NCI-H2227 treated with DMSO at 0.1 percent for 48 hours (cell line): ENCODE data around the gene RIPK4.
A peak's percentile ranks its signal among the peaks of the same experiment; 100 is the strongest.

Experiments used
- DNase-seq: peaks from one replicate; lab custom pipeline; 2025; lab: John Stamatoyannopoulos, UW

Gene RIPK4

DNA sequence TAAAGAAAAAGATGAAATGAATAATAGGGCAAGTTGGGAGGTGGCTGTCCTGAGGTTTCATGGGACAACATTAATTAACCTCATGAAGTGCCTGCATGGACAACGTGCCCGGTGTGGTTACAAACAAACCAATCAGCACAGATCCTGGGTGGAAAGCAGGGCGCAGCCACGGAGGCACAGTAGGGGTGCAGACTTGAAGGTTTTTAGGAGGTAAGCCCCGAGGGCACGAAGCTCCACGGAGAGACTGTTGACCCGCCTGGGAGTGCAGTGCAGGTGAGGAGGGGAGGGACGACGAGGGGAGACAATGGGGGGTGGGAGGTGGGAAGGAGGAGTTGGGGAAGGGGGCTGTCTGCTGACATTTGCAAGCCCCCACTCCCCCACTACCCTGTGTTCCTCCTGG, 2.3 kb upstream of the RIPK4 start:
- no peak for DNase-seq

DNA sequence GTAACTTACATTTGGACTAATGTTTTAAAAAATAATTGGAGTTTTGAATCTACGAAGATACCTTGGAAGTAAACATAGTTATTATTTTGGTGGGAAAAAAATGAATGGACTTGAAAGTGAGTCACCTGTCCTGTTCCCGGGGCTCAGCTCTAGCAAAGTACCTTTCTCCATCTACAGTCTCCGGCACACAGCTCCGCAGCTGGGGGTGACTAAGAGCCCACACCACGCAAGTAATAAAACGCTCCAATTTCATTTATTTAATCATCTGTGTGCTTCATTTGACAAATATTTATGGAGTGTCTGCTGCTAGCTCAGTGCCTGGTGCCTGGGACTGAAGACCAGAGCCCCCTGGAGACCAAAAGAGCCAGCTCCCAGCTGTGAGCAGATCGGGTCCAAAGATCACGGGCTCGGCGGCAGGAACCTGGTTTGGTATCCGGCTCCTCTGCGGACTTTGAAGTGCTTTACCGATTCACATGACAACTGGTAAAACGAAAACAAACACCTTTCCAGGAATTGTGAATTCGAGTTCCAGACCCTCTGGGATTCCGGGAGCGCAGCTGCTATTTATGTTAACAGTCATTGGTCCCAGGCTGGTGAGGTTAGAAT, 1.7 kb upstream of the RIPK4 start:
- DNase-seq, result no peak

GRCh38 chr21:41767606-41768436, 969 bp upstream of the RIPK4 start:
- no peak for DNase-seq

- DNase-seq, result peak; percentile 43
Measured at GRCh38 chr21:41765973-41766882, 624 bp downstream of the RIPK4 start.

- no peak for DNase-seq
Measured at GRCh38 chr21:41765420-41765821, 1.4 kb downstream of the RIPK4 start.

- DNase-seq, result no peak
Measured at GRCh38 chr21:41764558-41765419, 2.1 kb downstream of the RIPK4 start.

DNA sequence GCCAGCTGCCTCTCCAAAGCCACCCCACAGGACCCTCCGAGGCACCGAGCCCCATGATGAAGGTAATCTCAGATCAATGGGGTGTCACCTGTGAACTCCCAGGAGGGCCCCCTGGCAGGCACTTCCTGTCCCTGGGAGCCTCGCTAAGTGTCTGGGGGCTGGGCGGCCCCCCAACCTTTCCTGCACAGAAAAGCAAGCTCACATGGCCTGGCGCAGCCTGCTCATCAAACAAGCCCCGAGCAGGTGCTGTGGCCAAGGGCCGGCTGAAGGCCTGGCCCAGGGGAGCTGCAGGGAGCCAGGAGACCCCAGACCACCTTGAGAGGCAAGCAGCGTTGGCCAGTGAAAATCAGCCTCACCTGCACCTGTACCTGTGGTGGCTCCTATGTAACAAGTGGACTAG, 2.9 kb downstream of the RIPK4 start:
- DNase-seq, result no peak

DNA sequence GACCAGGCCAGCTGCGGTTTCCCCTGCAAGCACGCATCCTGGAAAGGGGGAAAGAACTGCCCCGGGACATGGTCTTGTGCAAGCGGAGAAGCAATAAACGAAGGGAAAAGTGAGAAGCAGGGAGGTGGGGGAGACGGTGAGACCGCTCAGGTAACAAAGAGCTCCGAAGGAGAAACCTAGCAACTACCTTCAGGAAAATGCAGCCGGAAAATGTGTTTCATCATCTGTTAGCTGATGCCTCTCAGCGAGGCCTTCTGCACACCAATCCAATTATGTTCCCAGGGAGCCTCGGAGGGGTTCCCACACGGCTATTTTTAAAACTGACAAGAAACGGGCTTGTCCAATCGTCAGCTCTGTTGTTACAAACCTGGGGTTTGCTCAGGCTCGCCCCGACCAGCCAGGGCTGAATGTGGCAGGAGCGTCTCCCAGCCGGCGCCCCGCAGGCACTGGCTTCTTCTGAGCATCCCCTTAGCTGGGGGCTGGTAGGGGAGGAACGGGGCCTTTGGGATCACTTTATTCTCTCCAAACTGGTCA, 3.4 kb downstream of the RIPK4 start:
- no peak for DNase-seq

DNA sequence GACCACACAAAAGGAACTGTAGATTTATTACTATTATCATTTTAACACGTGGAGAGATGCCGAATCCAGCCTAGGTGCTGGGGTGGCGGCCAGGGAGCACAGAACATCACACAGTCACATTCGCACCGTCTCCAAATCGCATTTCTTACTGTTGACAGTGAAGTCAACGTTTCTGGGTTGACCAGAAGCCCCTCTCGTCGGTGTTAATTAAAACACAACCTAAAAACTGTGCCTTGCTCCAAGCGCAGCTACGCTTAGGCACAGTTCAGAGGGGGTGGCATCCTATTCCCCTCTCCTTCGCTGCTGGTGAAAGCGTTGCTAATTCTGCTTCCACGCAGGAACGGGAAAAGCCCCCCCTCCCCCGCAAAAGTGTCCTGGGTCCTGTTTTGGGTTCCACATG, 4.1 kb downstream of the RIPK4 start:
- DNase-seq, result no peak

DNA sequence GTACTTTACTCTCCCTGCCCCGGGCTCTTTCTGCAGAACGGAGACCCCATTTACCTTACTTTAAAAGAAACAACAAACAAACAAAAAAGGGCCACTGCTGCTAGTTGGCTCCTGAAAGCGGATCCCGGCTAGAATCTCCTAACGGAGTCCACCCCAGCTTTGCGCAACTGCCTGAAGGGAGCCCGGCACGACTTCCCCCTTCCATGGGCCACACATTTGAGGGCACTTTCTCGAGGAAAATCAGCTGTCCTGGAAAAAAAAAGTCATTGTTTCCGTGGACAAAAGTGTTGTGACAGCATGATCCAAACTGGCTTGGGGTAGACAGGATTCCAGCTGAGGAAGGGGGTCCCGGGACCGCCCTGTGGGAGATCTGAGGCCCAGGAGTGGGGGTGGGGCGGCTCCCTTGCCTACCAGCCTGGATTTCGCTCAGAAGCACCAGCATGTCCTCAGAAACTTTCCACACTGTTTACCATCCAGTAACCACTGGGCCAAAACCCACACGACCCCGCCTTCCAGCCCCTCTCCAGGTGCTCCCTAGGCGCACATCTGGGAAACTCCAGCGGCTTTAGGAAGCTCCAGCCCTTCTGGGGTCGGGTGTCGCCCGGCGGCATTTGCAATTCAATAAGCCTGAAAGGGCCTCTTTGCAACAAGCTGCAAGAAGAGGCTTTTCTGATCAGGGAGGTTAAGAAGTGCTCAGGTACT, 4.8 kb downstream of the RIPK4 start:
- DNase-seq, result no peak

DNA sequence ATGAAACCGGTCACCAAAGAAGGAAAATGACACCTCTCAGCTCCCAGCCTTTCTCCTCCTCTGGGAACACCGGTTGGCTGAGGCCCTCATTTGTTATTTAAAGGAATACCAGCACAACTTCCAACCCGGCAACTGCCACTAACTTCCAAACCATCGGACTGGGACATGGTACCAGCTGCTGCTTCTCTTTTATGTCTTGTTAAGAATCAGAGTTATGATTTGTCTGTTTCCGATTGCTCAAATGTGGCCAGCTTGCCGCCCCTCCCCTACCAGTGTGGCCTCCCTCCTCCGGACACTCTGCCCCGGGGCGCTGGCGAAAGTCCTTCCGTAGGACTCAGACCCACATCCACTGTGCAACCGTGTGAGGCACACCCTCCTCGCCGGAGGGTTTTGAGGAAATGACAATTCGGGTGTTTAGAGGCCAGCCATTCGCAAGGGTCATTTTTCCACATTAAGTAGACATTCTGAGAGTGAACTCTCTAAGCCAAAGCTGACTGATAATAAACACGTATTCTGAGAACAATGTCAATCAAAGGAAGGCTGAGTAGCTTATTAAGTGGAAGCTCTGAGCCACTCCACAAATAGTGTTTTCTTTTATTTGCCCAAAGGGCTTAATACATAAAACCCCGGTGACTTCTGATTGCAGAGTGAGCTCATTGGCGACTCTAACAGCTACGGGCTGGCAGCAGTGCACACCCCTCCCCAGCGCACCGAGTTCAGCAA, 5.5 kb downstream of the RIPK4 start:
- DNase-seq, result peak; percentile 14

DNA sequence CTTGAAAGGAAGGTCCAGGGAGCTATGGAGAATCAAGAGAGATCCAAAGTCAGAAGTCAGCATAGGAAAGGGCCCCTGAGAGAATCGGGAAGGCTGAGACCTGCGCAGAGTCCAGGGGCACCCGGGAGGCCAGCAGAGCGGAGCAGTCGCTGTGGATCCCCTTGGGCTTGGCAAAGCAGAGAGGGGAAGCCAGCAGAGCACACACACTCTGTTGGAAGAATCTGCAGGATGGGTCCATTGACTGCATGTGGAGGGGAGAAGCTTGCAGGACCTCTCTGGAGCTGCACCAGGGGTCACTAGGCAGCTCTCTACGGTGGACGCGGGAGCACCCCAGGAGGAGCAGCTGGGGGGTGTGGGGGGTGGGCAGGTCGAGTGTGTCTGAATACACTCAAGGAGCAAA, 6.4 kb downstream of the RIPK4 start:
- DNase-seq, result no peak

GRCh38 chr21:41759926-41760325, 6.9 kb downstream of the RIPK4 start:
- DNase-seq, result no peak

DNA sequence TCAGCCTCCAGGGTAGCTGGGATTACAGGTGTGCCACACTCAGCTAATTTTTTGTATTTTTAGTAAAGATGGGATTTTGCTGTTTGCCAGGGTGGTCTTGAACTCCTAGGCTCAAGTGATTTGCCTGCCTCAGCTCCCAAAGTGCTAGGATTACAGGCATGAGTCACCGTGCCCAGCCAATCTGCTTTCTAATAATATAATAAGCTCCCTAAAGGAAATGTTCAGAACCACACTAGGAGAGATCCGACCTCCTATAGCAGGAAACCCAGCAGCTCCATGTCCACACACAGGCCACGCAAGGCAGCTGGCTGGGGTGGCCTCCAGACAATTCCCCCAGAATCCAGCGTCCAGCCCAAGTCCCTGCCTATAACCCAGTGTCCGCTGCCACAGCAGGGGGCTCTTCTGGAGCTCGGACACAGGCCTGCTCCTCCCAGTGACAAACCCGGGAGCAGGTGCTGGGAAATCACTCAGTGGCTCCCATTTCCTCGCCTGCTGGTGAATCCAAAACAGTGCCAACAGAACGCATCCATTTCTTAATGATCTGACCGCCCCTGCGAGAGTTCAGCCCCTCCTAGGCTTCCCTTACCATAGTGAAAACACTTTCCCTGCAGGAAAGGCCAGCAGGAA, 7.5 kb downstream of the RIPK4 start:
- DNase-seq, result no peak

DNA sequence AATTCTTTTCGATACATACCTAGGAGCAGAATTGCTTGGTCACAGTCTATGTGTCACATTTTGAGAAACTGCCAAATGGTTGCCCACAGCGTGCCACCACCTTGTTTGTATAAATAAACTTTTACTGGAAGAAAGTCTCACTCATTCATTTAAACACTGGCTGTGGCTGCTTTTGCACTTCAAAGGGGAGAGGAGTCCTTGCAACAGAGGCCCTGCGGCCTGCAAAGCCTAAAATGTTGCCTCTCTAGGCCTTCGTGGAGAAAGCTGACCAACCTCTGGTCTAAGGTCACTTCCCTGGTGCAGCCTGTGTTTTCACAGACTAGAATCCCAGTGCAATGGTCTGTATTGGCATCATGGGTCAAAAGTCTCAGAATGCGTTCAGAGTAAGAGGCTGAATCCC, 8.3 kb downstream of the RIPK4 start:
- DNase-seq, result no peak

DNA sequence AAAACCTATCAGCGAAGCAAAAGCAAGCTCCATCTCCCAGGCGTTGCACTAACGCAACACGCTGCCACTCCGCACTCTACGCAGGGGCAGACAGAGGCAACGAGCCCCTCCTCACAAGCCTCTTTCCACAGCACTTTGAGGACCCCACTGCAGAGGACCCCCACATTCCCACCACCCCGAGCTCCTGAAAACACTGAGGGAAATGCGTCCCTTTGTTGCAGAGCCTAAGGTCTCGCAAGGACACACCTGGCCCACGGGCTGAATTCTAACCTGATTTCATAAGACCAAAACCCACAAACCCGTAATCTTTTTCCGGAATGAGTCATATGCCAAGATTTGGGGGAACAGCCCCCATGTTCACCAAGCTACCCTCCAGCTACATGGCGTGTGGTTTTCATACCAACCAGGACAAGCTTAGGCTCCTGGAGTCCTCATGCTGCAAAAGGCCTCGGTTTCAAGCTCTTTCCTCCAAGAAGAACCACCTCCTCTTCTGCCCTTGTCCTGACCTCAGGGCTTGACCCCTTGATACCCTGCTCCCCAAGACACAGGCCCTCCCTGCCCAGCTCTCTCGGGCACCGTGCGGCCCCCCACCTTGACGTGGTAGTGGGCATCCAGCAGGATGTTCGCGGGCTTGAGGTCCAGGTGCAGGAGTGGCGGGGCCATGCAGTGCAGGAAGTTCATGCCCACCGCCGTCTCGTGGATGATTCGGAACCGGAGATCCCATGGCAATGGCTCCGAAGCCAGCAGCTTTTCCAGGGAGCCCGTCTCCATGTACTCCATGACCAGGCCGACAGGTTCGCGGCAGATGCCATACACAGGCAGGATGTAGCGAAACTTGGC, 10.7 kb downstream of the RIPK4 start:
- no peak for DNase-seq

GRCh38 chr21:41755258-41755933, 11.5 kb downstream of the RIPK4 start:
- no peak for DNase-seq

DNA sequence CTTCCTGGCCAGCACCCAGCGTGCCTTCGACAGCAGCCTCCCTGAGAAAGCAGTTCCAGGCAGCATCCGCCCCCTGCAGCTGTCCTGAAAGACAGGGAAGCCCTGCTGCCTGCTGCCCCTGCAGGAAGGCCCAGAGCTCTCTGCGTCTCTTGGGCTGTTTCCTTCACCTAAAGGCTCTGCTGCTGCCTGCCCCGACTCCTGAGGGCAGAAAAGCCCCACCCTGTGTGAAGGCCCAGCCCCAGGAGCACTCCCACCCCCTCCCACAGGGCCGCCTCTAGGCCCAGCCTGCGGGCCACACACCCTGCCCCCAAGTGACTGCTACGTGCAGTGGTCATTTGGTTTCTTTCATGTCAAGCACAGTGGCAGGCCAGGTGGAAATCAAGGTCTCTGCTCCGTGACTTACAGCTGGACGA, 12.4 kb downstream of the RIPK4 start:
- DNase-seq, result no peak
